H1 (cell line): Measurements from ENCODE around the gene GAS6. TPM values are rescaled to one million over a fixed set of nuclear protein-coding genes. Genes with fewer than 3 reads are reported as not detected.

Experiments used
- CTCF ChIA-PET: fragments of 300-600 bp; sonication (Branson Sonifier 250); formaldehyde crosslinking; loops from one replicate; lab custom pipeline; 2021; ENCODE audit not compliant: partially characterized antibody; lab: Charles Lee
- POLR2A ChIA-PET: fragments of 300-600 bp; sonication (Branson Sonifier 250); formaldehyde crosslinking; loops from one replicate; lab custom pipeline; 2021; ENCODE audit warnings: inconsistent platforms; ENCODE audit not compliant: partially characterized antibody; lab: Charles Lee
- DNase-seq, 2 experiments: peaks; one replicate each; pipeline versions ENCODE4 v3.0.0 to v3.0.0-alpha.2; 2010 to 2022; ENCODE audit warnings: low spot score in 2 of 2, low read depth in 1 of 2, mixed read lengths in 1 of 2
- FAIRE-seq: peaks from 2 replicates; lab custom pipeline; 2011; peaks lifted over from hg19 to GRCh38; lab: Jason Lieb, UNC
- H2AFZ ChIP-seq: 2 replicates; pipeline ENCODE4 v1.8.1; 2012; ENCODE audit warnings: low read length, inconsistent platforms
- H2AK5ac ChIP-seq: 2 replicates; pipeline ENCODE4 v1.6.1; 2013; ENCODE audit warnings: low read depth, low read length
- H2BK120ac ChIP-seq: replicated peaks from 2 replicates; pipeline ENCODE3; 2013; ENCODE audit warnings: low read depth, low read length, inconsistent platforms
- H2BK12ac ChIP-seq: 2 replicates; pipeline ENCODE4 v1.6.1; 2013; ENCODE audit warnings: low read depth, low read length
- H2BK15ac ChIP-seq: 2 replicates; pipeline ENCODE4 v1.6.1; 2013; ENCODE audit warnings: low read length
- H2BK20ac ChIP-seq: 2 replicates; pipeline ENCODE4 v1.6.1; 2013; ENCODE audit warnings: low read length
- H2BK5ac ChIP-seq: 2 replicates; pipeline ENCODE4 v1.6.1; 2013; ENCODE audit warnings: low read depth, low read length
- H3K14ac ChIP-seq: 2 replicates; pipeline ENCODE4 v1.6.1; 2013; ENCODE audit warnings: inconsistent platforms; ENCODE audit not compliant: insufficient read length
- H3K18ac ChIP-seq: 2 replicates; pipeline ENCODE4 v1.6.1; 2013; ENCODE audit warnings: low read length; ENCODE audit errors: extremely low read depth
- H3K23ac ChIP-seq: 2 replicates; pipeline ENCODE4 v1.6.1; 2013; ENCODE audit warnings: inconsistent platforms; ENCODE audit not compliant: insufficient read length
- H3K23me2 ChIP-seq: 2 replicates; pipeline ENCODE4 v1.6.1; 2013; ENCODE audit warnings: low read depth, low read length
- H3K27ac ChIP-seq: 2 replicates; pipeline ENCODE4 v1.6.1; 2011; ENCODE audit warnings: low read depth, low read length, inconsistent platforms
- H3K27me3 ChIP-seq, 4 experiments: replicated peaks in 1 of 4; 1 replicate in 1 of 4; 2 replicates in 3 of 4; pipeline versions ENCODE4 v1.6.1 to v1.8.1; 2011 to 2013; ENCODE audit warnings: low read length in 3 of 4, mild to moderate bottlenecking in 3 of 4, inconsistent platforms in 2 of 4, mixed read lengths in 2 of 4, moderate library complexity in 1 of 4; ENCODE audit not compliant: control insufficient read depth in 3 of 4, insufficient read depth in 3 of 4; ENCODE audit errors: extremely low read depth in 1 of 4
- H3K36me3 ChIP-seq, 4 experiments: 2 replicates each; pipeline versions ENCODE4 v1.6.1 to v1.8.1; 2011 to 2013; ENCODE audit warnings: mild to moderate bottlenecking in 4 of 4, low read length in 3 of 4, moderate library complexity in 2 of 4, control low read depth in 1 of 4, inconsistent platforms in 1 of 4; ENCODE audit not compliant: insufficient read depth in 4 of 4, control insufficient read depth in 2 of 4
- H3K4ac ChIP-seq: replicated peaks from 2 replicates; pipeline ENCODE3; 2013; ENCODE audit warnings: low read length, low read depth, mixed read lengths, inconsistent platforms; ENCODE audit not compliant: insufficient read length
- H3K4me1 ChIP-seq, 4 experiments: replicated peaks in 1 of 4; 1 replicate in 1 of 4; 2 replicates in 3 of 4; pipeline versions ENCODE4 v1.6.1 to v1.8.1; 2011 to 2013; ENCODE audit warnings: low read length in 3 of 4, inconsistent platforms in 2 of 4, mixed read lengths in 1 of 4; ENCODE audit not compliant: insufficient read depth in 4 of 4, control insufficient read depth in 3 of 4
- H3K4me2 ChIP-seq, 2 experiments: 2 replicates each; pipeline versions ENCODE4 v1.6.1 to v1.8.1; 2011 to 2013; ENCODE audit warnings: low read depth in 2 of 2, low read length in 2 of 2, control low read depth in 1 of 2, inconsistent platforms in 1 of 2, mild to moderate bottlenecking in 1 of 2; ENCODE audit not compliant: insufficient read depth in 1 of 2
- H3K4me3 ChIP-seq, 4 experiments: fragments of 200-600, 300-600 bp in 1 of 4; sonication (generic), shearing (Covaris generic), sonication (Bioruptor Twin) in 1 of 4; 2 replicates each; pipeline versions ENCODE4 v1.5.1 to v1.8.1; 2011 to 2016; ENCODE audit warnings: low read length in 4 of 4, low read depth in 3 of 4, control low read depth in 2 of 4, inconsistent platforms in 2 of 4, mild to moderate bottlenecking in 2 of 4, mixed read lengths in 1 of 4, moderate library complexity in 1 of 4; ENCODE audit not compliant: insufficient read depth in 2 of 4; ENCODE audit errors: extremely low read depth in 1 of 4
- H3K56ac ChIP-seq: replicated peaks from 2 replicates; pipeline ENCODE3; 2013; ENCODE audit warnings: low read depth, mild to moderate bottlenecking, mixed read lengths, low read length, inconsistent platforms; ENCODE audit not compliant: insufficient read length
- H3K79me1 ChIP-seq: 2 replicates; pipeline ENCODE4 v1.6.1; 2013; ENCODE audit warnings: low read depth, low read length, control low read depth
- H3K79me2 ChIP-seq, 2 experiments: 2 replicates each; pipeline versions ENCODE4 v1.6.1 to v1.8.1; 2012 to 2013; ENCODE audit warnings: low read length in 2 of 2, mild to moderate bottlenecking in 2 of 2, inconsistent platforms in 1 of 2; ENCODE audit not compliant: insufficient read depth in 2 of 2, control insufficient read depth in 1 of 2
- H3K9ac ChIP-seq, 4 experiments: replicated peaks in 1 of 4; 1 replicate in 1 of 4; 2 replicates in 3 of 4; pipeline versions ENCODE4 v1.6.1 to v1.8.1; 2011 to 2013; ENCODE audit warnings: low read depth in 3 of 4, low read length in 3 of 4, control low read depth in 2 of 4, mild to moderate bottlenecking in 2 of 4, moderate library complexity in 2 of 4, inconsistent platforms in 1 of 4; ENCODE audit errors: extremely low read depth in 1 of 4
- H3K9me3 ChIP-seq, 2 experiments: 2 replicates each; pipeline versions ENCODE4 v1.6.1 to v1.8.1; 2012 to 2013; ENCODE audit warnings: mild to moderate bottlenecking in 2 of 2, moderate library complexity in 2 of 2, control low read depth in 1 of 2, inconsistent platforms in 1 of 2, low read depth in 1 of 2, low read length in 1 of 2, mixed read lengths in 1 of 2; ENCODE audit not compliant: insufficient read depth in 2 of 2
- H4K20me1 ChIP-seq, 2 experiments: replicated peaks in 1 of 2; 2 replicates each; pipeline versions ENCODE3 to v1.8.1; 2011 to 2013; ENCODE audit warnings: inconsistent platforms in 2 of 2, low read length in 2 of 2, mild to moderate bottlenecking in 1 of 2; ENCODE audit not compliant: insufficient read depth in 2 of 2, control insufficient read depth in 1 of 2
- H4K5ac ChIP-seq: 2 replicates; pipeline ENCODE4 v1.6.1; 2013; ENCODE audit warnings: low read length, low read depth, mixed read lengths, inconsistent platforms; ENCODE audit not compliant: insufficient read length
- H4K8ac ChIP-seq: 2 replicates; pipeline ENCODE4 v1.8.0; 2013; ENCODE audit warnings: mild to moderate bottlenecking, moderate library complexity, low read length, inconsistent platforms; ENCODE audit not compliant: insufficient read depth; ENCODE audit errors: extremely low read depth
- H4K91ac ChIP-seq: replicated peaks from 2 replicates; pipeline ENCODE3; 2013; ENCODE audit warnings: low read length, mixed read lengths, inconsistent platforms; ENCODE audit not compliant: insufficient read length
- ATF2 ChIP-seq: IDR thresholded peaks from 2 replicates; pipeline ENCODE4 v1.6.1; 2012; ENCODE audit warnings: low read length, inconsistent platforms
- CHD1 ChIP-seq: IDR thresholded peaks from 2 replicates; pipeline ENCODE4 v1.6.1; 2012; ENCODE audit warnings: low read depth, low read length, improper control_type of control experiment
- CTBP2 ChIP-seq: IDR thresholded peaks from 2 replicates; pipeline ENCODE4 v1.7.0; 2011; ENCODE audit warnings: borderline replicate concordance, mild to moderate bottlenecking, moderate library complexity, mixed read lengths, low read length; ENCODE audit not compliant: insufficient read depth, insufficient read length
- GABPA ChIP-seq: IDR thresholded peaks from 2 replicates; pipeline ENCODE4 v1.6.1; 2011; ENCODE audit warnings: mild to moderate bottlenecking, low read length, moderate library complexity, borderline replicate concordance; ENCODE audit not compliant: insufficient read depth
- JUND ChIP-seq: IDR thresholded peaks from 2 replicates; pipeline ENCODE4 v1.6.1; 2011; ENCODE audit warnings: mild to moderate bottlenecking, improper control_type of control experiment, low read length
- POU5F1 ChIP-seq: IDR thresholded peaks from 2 replicates; pipeline ENCODE4 v1.6.1; 2011; ENCODE audit warnings: low read depth, mild to moderate bottlenecking, low read length, moderate library complexity
- SIRT6 ChIP-seq: IDR thresholded peaks from one replicate; pipeline ENCODE4 v1.7.1; 2012; ENCODE audit warnings: low read length, inconsistent platforms
- SRF ChIP-seq: IDR thresholded peaks from 2 replicates; pipeline ENCODE4 v1.6.1; 2011; ENCODE audit warnings: mild to moderate bottlenecking, low read depth, low read length, moderate library complexity
- TAF7 ChIP-seq: optimal IDR thresholded peaks from 2 replicates; pipeline ENCODE3; 2011; ENCODE audit warnings: low read depth, mild to moderate bottlenecking, inconsistent platforms, low read length, moderate library complexity, borderline replicate concordance
- WGBS, 2 experiments: shearing (Covaris generic) in 1 of 2; methylation state at CpG; one replicate each; pipeline versions ENCODE4 v1.1.6 to v1.1.7; 2013 to 2015; ENCODE audit warnings: low lambda C conversion rate in 2 of 2, mixed read lengths in 2 of 2, inconsistent platforms in 1 of 2, low coverage in 1 of 2, missing lambda C conversion rate in 1 of 2; ENCODE audit not compliant: insufficient replicate concordance in 2 of 2, insufficient coverage in 1 of 2, insufficient read length in 1 of 2; ENCODE audit errors: extremely low coverage in 1 of 2, missing lambda C conversion rate in 1 of 2; 5-methylcytosine and 5-hydroxymethylcytosine counted together
- polyA plus RNA-seq, 7 experiments: library from polyadenylated mRNA; depleted of rRNA in 3 of 7; stranded (reverse) in 5 of 7; unstranded in 2 of 7; fragments of >200 nt in 5 of 7; fragments of 200-250 nt in 2 of 7; gene quantifications; 1 replicate in 5 of 7; 2 replicates in 1 of 7; 4 replicates in 1 of 7; pipeline versions ENCODE4 v1.2.1 to v1.2.3, GENCODE V29; 2011 to 2013; ENCODE audit warnings: missing spikeins in 2 of 7, mixed read lengths in 2 of 7
- total RNA-seq: library from RNA; stranded (reverse); fragmentation: NEBNext Ultra II Directional; extraction: Animal tissue kit (Norgen Biotek cat#: 25700); gene quantifications from 2 replicates; pipeline ENCODE4 v1.2.1, GENCODE V29; 2021

The GAS6 gene
- total and polyA plus RNA-seq, 2 of the 8 experiments (the other 6 are each of a cell fraction or from before 2014, with no cell fraction given), result 18.6 to 31.0 TPM

GRCh38 chr13:113852536-113853517, 11.0 kb downstream of the GAS6 start:
- no peak overlapping the region for H3K27ac ChIP-seq
- H4K20me1 ChIP-seq, result peaks cover 0 to 8% of the 10 kb centered on the region in 2 experiments
- no peak overlapping the region for H3K4me3 ChIP-seq
- no peak for FAIRE-seq
- peaks cover 0 to 15% (median 6%) of the 10 kb centered on the region in 4 experiments; a peak in 6 of 7 replicates for H3K4me1 ChIP-seq
- H2AK5ac ChIP-seq, result no peak overlapping the region
- ChIA-PET CTCF (interaction anchor here (1.2 to 2.1 kb wide), 3 partner anchors 10 to 52 kb away, joined by 4 to 6 read pairs (median 5); no protein-coding TSS in a partner anchor), POLR2A (interaction anchor here (1.4 kb wide), 1 partner anchor 8 kb away, joined by 3 read pairs; no protein-coding TSS in a partner anchor)
- H3K36me3 ChIP-seq, result no peaks in the 10 kb centered on the region
- no peaks in the 10 kb centered on the region for H3K27me3 ChIP-seq
- H3K79me1 ChIP-seq, result peaks cover 3% of the 10 kb centered on the region; the same call in 1 of the 2 replicates
- H3K4me2 ChIP-seq, result no peak overlapping the region
- DNase-seq, result peak in 1 of 2 experiments; percentile 39
- H3K9me3 ChIP-seq, result no peaks in the 10 kb centered on the region
- no peak overlapping the region for H3K56ac ChIP-seq
- H2BK120ac ChIP-seq, result no peak overlapping the region
- H3K14ac ChIP-seq, result no peak overlapping the region
- no peak overlapping the region for H3K23ac ChIP-seq
- peak overlapping the region; percentile 40 for H4K91ac ChIP-seq
- no peak overlapping the region for H4K5ac ChIP-seq
- 89% methylated on average over 21 of the region's 22 CpGs; no CpG with 5 or more reads in 1 of the 2 experiments for WGBS, 2 experiments
- H3K4ac ChIP-seq, result no peak overlapping the region
- H4K8ac ChIP-seq, result no peak overlapping the region
- H2BK20ac ChIP-seq, result no peak overlapping the region
- peaks cover 0 to 18% of the 10 kb centered on the region in 2 experiments; a peak in 1 of 4 replicates for H3K79me2 ChIP-seq
- no peak overlapping the region for H2BK12ac ChIP-seq
- H3K23me2 ChIP-seq, result peaks cover 7% of the 10 kb centered on the region; the same call in 1 of the 2 replicates
- no peak overlapping the region for H3K18ac ChIP-seq
- no peak overlapping the region for H3K9ac ChIP-seq
- H2BK5ac ChIP-seq, result no peak overlapping the region
- H2BK15ac ChIP-seq, result no peak overlapping the region
- H2AFZ ChIP-seq, result no peak overlapping the region
- TF ChIP-seq GABPA (no peak), POU5F1 (no peak), SRF (no peak), ATF2 (no peak), CHD1 (no peak), SIRT6 (no peak), TAF7 (no peak), CTBP2 (no peak), JUND (no peak)
